22Rv1 (cell line): ENCODE measurements around the gene RHBDL3.

ENCODE experiments used
- H3K27ac ChIP-seq: fragments of 450-650 bp; 2 replicates; pipeline ENCODE4 v1.5.1; 2017
- CTCF ChIP-seq: fragments of 450-650 bp; IDR thresholded peaks from 2 replicates; pipeline ENCODE4 v1.5.1; 2017; ENCODE audit warnings: mild to moderate bottlenecking
- ZFX ChIP-seq: fragments of 450-650 bp; IDR thresholded peaks from 2 replicates; pipeline ENCODE4 v1.6.1; 2017; ENCODE audit warnings: antibody characterized with exemption, borderline replicate concordance

The RHBDL3 gene

GRCh38 chr17:32283745-32284201, 18.1 kb downstream of the RHBDL3 start:
- no peak for TF ChIP-seq CTCF
- no peak for TF ChIP-seq ZFX

GRCh38 chr17:32285306-32285705, 19.7 kb downstream of the RHBDL3 start:
- TF ChIP-seq ZFX (no peak), CTCF (no peak)
- no peak overlapping the region for H3K27ac ChIP-seq

More at GRCh38 chr17:32283745-32284201, 18.1 kb downstream of the RHBDL3 start:
- no peak overlapping the region for H3K27ac ChIP-seq

GRCh38 chr17:32285746-32286517, 20.3 kb downstream of the RHBDL3 start:
- TF ChIP-seq CTCF (no peak), ZFX (no peak)
- H3K27ac ChIP-seq: no peak overlapping the region

- no peak overlapping the region for H3K27ac ChIP-seq
- TF ChIP-seq ZFX (no peak), CTCF (no peak)
These were observed 20.9 kb downstream of the RHBDL3 start for GRCh38 chr17:32286518-32286900.

- TF ChIP-seq ZFX (no peak), CTCF (no peak)
- H3K27ac ChIP-seq: no peak overlapping the region
These were observed 22.3 kb downstream of the RHBDL3 start for GRCh38 chr17:32287804-32288511.

- TF ChIP-seq ZFX (no peak), CTCF (no peak)
- H3K27ac ChIP-seq: no peak overlapping the region
These were observed 23.0 kb downstream of the RHBDL3 start for GRCh38 chr17:32288615-32289014.
